Gastrocnemius medialis (tissue), 4 donors: ENCODE results near the gene OR3A2.
"Not testable (repeated sequence)": the region's sequence is repeated elsewhere in the genome, so short reads cannot be mapped to it uniquely, and the experiment has no call there.

Experiments
- CTCF ChIP-seq, 5 experiments: fragments of 450-650 bp in 3 of 5; fragments of 200-600 bp in 2 of 5; sonication (generic) in 2 of 5; IDR thresholded peaks in 4 of 5; conservative IDR thresholded peaks in 1 of 5; 1 replicate in 4 of 5; 2 replicates in 1 of 5; pipeline ENCODE4 v1.5.1; 2016 to 2019; ENCODE audit warnings: antibody characterized with exemption in 5 of 5, mild to moderate bottlenecking in 3 of 5, moderate library complexity in 3 of 5
- POLR2A ChIP-seq, 2 donors: fragments of 450-650 bp; IDR thresholded peaks; one replicate each; pipeline ENCODE4 v1.6.1; 2017; ENCODE audit warnings: antibody characterized with exemption in 2 of 2, mild to moderate bottlenecking in 2 of 2, moderate library complexity in 2 of 2

GRCh38 chr17:3403856-3404255 is 17.7 kb upstream of the OR3A2 start:
- not testable (repeated sequence) for TF ChIP-seq CTCF (IDR thresholded peaks at IDR 0.05 in 4 of 5, conservative IDR thresholded peaks at IDR 0.05 in 1 of 5); POLR2A (IDR thresholded peaks at IDR 0.05)
